Putamen (tissue), 1 donor: ENCODE data around the gene RFT1.

ENCODE experiments used
- DNase-seq: peaks from one replicate; pipeline ENCODE4 v3.0.0-alpha.2; 2016; ENCODE audit warnings: low spot score

The RFT1 gene

DNA sequence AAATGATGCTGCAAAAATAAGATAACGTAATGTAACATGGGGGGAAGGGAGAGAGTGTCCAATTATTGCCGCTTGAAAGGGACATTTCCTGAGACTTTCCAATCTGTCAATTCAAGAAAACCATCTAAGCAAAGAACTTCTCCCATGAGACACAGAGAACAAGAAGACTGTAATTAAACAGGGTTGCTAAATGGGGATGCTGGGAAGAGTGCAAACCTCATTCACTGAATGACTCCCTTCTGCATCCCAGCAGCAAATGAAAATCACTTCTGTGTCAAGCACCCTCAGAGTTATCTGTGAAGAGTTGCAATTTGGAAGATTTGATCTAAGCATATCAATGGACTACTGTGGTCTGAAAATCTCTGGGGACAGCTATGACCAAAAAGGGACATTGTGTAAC, 3.6 kb downstream of the RFT1 start:
- DNase-seq, result no peak

DNA sequence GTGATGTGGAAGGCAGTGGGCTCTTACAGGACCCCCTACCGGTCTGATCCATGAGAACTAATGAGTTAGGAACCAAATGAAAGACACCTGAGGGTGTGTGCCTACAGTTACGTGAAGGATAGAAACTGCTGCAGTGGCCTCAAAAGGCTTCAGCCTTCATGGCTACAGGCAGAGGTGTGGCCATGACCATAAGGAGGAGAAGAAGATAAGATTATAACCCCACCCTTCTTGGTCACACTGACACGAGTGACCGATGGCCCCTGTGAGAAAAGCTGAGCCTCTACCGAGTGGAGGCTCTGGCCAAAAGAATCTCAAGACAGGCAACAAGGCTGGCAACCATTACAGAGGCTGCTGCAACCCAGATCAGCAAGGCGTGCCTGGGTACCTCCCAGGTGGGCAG, 6.3 kb downstream of the RFT1 start:
- no peak for DNase-seq

DNA sequence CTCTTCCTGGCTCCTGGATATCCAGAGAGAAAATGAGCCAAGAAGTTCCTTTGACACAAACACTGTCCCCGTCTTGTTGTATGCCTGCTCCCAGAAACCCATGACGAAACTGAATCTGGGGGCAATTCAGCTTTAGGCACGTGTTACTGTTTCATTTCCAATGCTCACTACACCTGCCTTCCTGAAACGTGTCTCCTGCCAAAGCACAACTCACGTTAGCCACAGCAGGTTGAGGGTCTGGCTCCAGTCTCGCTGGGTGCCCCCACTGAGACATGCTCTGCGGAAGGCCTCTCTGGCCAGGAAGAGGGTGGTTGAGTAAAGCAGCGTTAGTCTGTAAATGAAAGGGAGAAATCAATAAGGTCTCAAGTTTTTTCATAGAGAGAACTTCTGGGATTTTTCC, 6.7 kb downstream of the RFT1 start:
- no peak for DNase-seq

DNA sequence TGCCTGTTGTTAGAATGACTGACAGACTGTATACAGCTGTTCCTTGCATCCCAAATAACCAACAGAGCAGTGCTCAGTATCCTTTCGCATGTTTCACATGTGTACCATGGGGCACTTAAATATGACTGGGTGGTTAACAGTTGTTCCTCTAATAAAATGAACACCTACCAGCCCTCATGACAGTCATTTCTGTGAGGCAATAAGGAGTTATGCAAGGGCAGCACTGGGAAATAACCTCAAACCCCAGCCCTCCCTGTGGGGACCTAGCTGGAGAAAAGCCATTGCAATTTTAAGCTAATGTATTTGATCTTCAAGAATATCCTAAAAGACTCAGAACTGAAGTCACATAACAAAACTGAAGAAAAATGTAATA, 7.3 kb downstream of the RFT1 start:
- no peak for DNase-seq

DNA sequence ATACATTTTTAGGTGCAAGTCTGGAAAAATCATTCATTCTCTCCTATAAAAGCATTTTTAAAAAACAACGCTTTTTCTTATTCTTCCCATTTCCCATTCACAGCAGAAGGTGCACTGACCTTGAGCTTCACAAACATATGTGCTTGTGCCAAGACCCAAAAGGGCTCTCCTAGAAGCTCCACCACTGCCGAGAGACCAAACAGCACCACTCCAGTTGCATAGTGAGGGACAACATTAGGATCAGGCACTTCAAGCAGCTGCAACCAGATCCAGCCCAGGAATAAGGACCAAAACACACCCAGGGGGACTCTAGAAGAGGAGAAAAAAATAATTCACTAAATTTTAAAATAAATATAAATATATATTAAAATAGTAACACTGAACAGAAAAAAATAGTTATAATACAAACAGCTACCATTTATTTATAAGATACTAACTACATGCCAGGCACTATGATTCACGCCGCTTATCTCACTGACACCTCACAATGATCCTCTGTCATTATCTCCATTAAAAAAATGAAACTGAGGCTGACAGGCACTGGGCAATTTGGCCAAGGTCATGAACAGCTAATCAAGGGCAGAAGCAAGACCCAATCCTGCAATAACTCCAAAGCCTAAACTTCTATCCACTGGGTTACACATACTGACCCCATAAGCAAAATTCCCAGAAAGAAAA, 7.8 kb downstream of the RFT1 start:
- DNase-seq, result no peak

DNA sequence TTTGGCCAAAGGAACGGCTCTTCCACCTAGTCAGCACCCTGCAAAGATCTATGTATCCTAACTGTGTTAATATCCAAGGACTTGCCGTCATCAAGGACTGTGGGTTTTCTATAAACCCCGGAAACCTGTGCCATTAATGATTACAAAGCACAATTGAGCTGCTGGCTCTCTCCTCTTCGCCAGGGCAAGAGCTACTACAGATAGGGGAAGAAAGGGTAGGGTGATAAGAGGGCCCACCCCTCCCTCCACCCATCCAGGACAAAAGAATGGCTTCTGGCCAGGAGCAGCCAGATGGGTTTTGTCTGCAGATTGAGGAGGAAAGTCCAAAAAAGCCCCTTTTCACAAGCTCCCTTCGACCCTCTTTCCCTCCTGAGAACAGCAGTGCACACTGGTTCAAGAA, 9.9 kb downstream of the RFT1 start:
- no peak for DNase-seq

DNA sequence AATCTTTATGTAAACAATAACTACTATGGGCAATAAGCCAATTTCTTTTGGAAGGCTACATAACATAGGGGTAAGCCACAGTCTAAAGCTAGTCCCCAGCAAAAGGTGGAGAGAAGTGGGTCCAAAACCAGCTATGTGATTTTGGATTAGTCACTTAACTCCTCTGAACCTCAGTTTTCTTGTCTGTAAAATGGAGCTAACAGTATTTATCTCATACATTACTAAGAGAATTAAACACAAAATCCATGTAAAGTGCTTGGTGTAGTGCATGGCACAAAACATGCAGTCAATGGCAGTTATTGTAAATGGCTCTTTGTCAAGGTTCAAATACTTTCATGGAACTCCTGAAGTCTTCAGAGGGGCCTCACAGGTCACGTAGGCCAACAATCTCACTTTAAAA, 13.3 kb downstream of the RFT1 start:
- DNase-seq, result no peak

DNA sequence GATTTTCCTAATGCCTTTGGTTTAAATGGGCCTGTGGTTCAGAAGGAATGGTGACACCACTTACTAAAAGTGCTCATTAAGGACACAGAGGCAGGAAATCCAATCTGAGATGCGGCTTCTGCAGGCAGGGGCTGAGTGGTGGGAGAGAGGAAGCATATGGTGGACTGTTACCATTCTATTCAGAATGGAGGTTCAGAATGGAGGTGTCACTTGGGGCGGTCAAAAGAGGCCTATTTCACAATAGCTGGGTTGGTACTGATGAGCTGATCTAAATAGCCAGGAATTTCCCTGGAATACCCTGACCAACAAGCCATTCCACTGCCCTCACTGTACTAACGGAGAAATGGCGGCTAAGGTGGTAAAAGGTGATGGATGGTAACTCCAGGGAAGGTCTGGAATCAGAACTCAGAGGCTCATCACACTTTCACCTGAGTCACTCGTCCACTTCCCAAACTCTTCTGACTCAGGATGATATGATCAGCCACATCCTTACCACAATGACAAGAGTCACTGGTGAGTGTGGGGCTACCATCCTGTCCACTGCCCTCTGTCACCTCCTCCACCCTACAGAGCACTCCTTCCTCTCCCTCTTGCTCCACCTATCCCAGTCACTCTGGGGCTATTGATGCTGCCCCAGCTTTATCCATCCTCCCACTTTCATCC, 15.7 kb downstream of the RFT1 start:
- no peak for DNase-seq

DNA sequence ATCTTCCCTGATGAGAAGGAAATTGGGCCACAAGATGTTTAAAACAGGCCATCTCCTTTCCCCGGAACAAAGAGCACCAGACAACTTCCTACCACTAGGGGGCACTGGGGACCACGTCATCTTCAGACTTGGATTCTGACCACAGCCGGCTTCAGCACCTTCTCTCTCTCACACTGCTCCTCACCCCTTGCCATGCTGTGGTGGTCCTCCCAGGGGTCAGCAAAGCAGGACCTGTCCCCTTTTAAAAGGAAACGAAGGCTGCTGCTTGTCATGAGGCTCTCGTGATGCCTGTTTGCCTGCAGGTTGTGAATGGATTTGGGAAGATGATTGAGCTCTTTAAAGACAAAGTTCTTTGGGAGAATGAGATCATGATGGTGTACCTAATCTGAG, 16.2 kb downstream of the RFT1 start:
- DNase-seq, result peak; percentile 76

DNA sequence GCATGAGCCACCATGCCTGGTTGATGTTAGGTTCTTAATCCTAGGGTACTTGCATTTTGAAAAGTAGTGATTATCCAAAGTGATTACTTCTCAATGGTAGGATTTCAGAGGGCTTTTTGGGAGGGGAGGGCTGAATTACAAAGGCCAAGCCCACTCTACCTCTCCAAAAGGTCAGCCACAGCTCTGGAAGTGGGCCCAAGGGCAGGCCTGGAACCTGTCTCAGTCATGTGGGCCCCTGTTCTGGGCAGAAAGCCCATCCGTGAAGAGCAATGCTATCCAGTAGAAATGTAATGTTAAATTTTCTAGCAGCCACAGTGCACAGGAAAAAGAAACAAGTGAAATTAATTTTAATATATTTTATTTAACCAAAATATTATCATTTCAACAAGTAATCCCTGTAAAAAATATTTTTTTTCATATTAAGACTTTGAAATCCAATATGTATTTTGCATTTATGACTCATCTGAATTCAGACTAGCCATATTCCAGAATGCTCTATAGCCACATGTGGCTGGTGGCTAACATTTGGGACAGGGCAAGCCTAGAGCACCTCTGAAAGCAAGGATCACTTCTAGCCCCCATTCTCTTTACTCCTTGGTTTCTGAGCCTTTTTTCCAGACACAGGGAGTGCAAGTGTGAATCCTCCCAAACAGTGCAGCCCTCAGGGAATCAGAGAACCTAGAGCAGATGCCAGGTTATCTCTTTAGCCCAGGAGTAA, 16.8 kb downstream of the RFT1 start:
- DNase-seq, result no peak

DNA sequence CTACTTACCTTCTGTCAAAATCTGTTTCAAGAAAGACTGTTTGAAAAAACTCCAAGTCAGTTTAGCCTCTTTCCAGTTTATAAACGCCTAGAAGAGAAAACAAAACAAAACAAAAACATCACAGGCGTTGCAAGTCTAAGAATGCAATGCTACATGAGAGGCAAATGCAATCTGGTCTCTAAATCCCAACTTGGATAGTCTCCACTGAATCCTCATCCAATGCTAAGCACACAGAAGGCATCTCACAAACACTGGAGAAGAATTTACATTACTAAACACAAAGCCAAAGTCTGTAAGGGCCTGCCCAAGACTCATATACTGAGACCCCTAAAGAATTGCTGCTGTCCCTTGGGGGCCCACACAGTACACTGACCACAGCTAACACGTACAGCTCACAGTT, 18.4 kb downstream of the RFT1 start:
- no peak for DNase-seq

DNA sequence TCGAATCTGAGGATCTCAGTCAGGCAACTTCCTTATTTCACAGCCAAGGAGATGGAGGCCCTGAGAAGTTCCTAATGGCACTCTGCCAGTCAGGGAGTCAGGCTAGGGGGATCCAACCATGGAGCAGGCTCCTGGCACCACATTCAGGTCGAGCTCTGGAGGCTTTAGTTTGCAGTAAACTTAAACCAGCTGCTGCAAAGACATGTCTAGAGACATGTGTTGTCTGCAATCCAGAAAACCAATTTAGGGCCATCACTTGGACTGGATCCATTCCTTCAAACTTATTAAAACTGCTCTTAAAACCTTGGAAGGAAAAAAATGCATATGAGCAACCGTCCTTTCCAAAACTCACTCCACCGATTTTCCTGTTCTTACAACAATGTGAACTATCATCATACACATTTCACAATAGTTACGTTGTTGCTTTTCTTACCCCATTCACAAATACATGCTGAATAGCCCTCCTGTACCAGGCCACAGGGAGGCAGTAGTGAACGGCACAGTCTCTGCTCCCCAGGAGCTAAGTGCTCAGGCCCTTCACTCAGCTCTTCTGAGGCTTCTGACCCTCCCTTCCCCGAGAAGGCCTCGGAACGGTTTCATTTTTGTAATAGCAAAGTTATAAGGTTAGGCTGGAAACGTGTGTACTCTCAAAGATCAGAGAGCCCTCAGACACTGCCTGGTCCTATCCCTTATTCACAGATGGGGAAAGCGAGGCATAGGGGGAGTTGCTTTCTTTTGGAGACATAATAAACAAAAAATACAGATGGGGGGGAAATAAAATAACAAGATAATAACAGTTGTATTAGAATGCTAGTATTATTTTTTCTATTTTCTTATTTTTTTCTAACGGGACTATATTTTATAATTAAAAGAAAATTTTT, 20.1 kb downstream of the RFT1 start:
- DNase-seq, result no peak

DNA sequence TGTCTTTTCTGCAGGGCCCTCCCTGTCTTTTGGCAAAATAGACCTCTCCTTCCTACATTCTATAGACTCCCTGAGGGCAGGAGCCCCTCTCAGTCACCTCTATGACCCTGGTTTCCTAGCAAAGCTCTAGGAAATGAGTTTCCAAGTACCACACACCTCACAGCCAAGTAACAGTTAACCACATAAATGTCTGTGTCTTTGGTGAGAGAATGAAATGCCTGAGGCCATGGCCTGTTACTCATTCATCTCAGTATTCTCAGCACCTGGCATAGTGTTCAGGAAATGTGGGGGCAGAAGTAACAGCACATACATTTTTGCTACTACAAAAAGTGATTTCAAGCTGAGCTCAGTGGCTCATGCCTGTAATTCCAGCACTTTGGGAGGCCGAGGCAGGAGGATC, 21.0 kb downstream of the RFT1 start:
- no peak for DNase-seq

DNA sequence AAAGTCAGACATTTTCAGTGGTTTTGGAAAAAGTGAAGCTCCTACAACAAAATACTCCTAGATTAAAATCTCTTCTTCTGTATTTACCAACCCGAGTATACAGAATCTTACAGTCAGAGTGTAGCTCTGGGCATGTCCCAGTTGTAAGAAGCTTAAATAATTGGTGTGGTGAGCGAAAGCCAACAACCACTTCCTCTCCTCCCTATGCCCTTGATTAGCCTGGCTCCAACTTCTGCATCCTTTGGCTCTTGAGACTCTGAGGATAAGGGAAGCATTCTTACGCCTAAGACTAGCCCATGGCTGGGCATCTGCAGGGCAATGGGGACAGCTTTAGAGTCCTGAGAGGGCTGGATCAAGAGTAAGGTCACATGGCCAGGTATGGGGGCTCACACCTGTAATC, 25.5 kb downstream of the RFT1 start:
- no peak for DNase-seq

DNA sequence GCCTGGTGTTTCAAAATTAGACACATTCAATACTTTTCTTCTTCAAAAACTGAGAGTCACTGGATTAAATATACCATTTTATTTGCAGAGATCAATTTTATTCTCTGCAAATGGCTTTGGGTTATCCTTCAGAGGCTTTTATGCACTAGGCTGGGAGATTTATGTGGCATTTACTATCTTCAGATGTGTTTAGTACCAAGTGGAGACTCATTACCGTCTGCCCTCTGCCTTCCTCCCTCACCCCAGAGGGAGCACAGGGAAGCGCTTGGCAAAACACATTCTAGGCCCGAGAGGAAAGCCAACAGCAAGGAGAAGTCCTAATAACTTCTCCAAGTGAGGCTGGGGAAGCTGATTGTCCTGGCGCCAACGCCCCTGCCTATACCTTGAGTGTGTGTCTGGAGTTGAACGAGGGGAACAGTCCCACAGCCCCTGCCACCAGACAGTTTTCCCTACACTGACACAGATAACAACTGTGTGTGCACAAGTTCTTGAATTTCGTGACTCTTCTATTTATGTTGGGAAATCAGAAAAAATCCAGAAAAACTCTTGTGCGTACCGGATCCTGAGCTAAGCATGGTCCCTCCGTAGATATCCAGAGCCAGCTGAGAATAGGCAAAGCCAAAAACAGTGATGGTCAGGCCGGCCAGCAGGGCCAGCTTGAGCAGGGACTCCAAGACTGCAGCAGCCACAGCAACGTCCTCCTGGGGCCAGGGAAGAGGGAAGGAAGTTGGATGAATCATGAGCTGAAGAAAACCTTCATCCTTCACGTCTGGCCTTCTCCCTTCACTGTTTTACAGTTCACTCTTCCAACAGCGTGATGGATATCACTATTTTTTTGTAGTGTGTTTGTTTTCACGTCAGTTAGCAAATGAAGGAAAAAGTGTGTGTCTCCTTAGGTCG, 26.6 kb downstream of the RFT1 start:
- DNase-seq, result no peak

DNA sequence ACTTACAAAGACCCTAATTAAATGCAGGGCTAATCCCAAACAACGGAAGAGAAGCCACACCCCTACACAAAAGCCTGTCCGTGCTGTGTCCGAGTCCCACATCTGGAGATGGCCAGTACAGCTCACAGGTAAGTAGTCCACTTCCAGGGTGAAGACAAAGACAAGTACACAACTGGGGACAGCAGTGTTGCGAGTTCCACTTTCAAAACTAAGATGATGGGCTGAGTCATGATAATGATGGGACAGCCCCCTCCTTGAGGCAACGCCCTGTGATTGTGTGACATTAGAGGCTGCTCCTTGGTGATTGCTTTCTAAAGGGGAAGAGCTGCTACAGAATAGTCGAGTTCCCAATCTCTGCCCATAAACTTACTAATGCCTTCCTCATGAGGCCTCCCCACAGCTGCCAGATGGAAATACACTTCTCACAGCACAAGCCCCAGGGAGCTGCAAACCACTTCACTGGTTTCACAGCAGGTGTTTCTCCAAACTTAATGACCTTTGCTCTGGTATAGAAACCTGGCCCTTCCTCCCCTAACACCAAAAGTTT, 27.6 kb downstream of the RFT1 start:
- DNase-seq, result no peak

DNA sequence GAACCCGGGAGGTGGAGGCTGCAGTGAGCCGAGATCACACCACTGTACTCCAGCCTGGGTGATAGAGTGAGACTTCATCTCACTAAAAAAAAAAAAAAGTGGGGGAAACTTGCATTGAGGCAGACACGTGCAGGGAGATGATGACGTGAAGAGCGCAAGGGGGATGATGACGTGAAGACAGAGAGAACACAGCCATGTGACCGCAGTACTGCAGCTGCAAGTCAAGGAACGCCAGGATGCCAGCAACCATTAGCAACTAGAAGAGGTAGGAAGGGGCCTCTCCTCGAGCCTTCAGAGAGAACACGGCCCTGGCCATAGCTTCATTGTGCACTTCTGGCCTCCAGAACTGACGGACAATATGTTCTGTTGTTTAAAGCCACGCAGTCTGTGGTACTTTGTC, 28.3 kb downstream of the RFT1 start:
- no peak for DNase-seq

DNA sequence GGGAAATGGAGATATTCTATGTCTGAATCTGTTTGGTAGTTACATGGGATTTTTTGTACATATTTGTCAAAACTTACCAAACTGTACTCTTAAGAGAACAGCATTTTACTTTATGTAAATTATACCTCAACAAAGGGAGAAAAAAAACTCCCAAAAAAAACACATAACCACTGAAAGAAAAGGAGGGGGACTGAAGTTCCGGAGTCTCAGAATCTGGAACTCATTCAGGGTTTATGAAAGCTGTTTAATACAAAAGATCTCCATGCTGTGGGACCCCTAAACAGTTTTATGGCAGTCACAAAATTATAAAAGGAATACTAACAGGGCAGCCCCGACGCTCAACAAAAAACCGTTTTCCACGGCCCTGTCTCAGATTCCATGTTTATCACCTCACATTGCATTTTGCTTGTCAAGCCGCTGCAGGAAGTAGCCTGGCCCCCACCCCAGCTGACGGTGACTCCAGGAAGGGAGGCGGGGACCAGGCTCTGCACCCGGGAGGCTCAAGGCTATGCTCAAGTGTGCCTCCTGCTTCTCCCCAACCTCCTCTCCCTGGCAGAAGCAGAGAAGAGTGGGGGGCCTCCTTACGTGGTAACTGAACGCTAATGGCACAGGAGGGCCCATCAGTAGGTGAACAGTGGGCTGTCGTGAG, 29.3 kb downstream of the RFT1 start:
- DNase-seq, result no peak

DNA sequence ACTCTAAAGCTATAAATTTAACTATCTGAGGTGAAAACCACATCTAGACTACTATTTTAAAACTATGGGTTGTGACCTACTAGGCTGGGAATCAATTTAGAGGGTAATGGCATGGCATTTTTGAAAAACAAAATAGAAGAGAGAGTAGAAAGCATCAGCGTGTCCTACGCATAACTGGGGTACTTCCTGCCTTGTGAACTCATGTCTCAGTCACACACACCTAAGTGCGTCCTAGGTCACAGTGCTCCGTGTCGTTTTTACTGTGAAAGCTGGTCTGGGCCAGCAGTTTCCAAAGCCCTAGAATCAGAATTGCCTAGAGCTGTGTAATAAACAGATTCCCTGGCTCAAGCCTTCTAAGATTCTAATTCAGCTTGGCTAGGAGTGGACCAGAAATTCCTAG, 32.3 kb downstream of the RFT1 start:
- DNase-seq, result no peak

DNA sequence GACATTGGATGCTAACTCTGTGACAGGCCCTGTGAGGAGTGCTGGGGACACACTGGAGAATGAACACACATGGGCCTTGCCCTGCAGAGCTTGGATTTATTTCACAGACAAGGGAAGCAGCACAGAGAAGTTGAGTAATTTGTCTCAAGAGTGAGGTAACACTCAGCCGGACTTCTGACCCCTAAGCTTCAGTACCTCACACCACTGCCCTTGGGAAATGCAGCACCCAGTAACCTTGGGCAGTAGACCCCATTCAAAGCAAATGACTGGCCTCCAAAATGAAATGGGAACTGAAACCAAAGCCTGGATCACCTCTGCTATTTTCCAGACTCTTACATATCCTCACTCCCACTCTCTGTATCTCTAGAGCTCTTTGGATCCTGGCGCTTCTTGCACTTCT, 37.3 kb downstream of the RFT1 start:
- no peak for DNase-seq

DNA sequence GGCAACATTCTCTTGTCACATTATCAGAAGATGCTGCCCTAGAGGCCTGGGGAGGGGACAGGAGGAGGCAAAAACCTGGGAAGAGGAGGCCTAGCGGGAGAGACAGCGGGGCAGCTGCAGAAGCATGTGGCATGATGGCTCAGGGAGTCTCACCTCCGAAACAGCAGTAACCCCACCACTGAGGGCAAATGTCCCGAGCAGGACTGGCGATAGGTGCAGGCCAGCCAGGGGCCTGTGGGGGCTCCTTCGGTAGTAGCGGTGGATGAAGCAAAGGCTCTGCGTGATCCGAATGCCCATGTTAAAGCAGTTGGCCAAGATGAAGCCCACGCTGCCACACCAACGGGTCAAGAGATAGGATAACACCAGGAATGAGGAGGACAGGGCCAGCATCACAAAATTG, 38.0 kb downstream of the RFT1 start:
- no peak for DNase-seq
